Colonic mucosa (tissue), 4 donors: Measurements from ENCODE around the gene HGS. TPM values are rescaled to one million over a fixed set of nuclear protein-coding genes. Genes with fewer than 3 reads are reported as not detected.
A peak's percentile ranks its signal among the peaks of the same experiment; 100 is the strongest.

Experiments
- DNase-seq: peaks from one replicate; pipeline ENCODE4 v3.0.0-alpha.2; 2020
- H3K27ac ChIP-seq: fragments of 200-600 bp; one replicate; pipeline ENCODE4 v1.8.0; 2021
- H3K27me3 ChIP-seq: fragments of 200-600 bp; one replicate; pipeline ENCODE4 v1.8.0; 2021
- H3K36me3 ChIP-seq: fragments of 200-600 bp; one replicate; pipeline ENCODE4 v1.8.0; 2021
- H3K4me1 ChIP-seq: fragments of 200-600 bp; one replicate; pipeline ENCODE4 v1.8.0; 2021; ENCODE audit warnings: mild to moderate bottlenecking
- H3K4me3 ChIP-seq: fragments of 200-600 bp; one replicate; pipeline ENCODE4 v1.8.0; 2021
- H3K9ac ChIP-seq, 2 donors: one replicate each; pipeline ENCODE4 v1.7.0; 2013; ENCODE audit warnings: control low read depth in 2 of 2, low read depth in 2 of 2, low read length in 2 of 2
- H3K9me3 ChIP-seq: fragments of 200-600 bp; one replicate; pipeline ENCODE4 v1.8.0; 2021
- CTCF ChIP-seq: fragments of 200-600 bp; IDR thresholded peaks from one replicate; pipeline ENCODE4 v1.8.0; 2022; ENCODE audit warnings: antibody characterized with exemption, mild to moderate bottlenecking
- intact Hi-C: fragments of 100-400 bp; cut with DNase I; formaldehyde crosslinking; loops from one replicate; pipeline ENCODE4 v1.14.1; 2022
- total RNA-seq, 2 donors: library from RNA; stranded (reverse); fragmentation: NEBNext Ultra II Directional in 1 of 2; extraction: Animal tissue kit (Norgen Biotek cat#: 25700) in 1 of 2; gene quantifications; one replicate each; pipeline ENCODE4 v1.2.1, GENCODE V29; 2021
- donor health status: healthy.
- donor health status: DM: no; HTN: no; CAD: no.
- donor health status: DM: no; HTN: no; CAD: no.

Gene HGS, protein sequence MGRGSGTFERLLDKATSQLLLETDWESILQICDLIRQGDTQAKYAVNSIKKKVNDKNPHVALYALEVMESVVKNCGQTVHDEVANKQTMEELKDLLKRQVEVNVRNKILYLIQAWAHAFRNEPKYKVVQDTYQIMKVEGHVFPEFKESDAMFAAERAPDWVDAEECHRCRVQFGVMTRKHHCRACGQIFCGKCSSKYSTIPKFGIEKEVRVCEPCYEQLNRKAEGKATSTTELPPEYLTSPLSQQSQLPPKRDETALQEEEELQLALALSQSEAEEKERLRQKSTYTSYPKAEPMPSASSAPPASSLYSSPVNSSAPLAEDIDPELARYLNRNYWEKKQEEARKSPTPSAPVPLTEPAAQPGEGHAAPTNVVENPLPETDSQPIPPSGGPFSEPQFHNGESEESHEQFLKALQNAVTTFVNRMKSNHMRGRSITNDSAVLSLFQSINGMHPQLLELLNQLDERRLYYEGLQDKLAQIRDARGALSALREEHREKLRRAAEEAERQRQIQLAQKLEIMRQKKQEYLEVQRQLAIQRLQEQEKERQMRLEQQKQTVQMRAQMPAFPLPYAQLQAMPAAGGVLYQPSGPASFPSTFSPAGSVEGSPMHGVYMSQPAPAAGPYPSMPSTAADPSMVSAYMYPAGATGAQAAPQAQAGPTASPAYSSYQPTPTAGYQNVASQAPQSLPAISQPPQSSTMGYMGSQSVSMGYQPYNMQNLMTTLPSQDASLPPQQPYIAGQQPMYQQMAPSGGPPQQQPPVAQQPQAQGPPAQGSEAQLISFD
- 100 to 1,000 TPM in 1 of 2 donors, 10 to 100 TPM in 1; 75.2 to 131 TPM for total RNA-seq

- Histone ChIP-seq H3K4me1 (peaks cover 8% of the 10 kb centered on the region), H3K36me3 (peaks cover 16% of the 10 kb centered on the region), H3K27me3 (no peaks in the 10 kb centered on the region), H3K9me3 (no peaks in the 10 kb centered on the region), H3K9ac (peak within 1 kb of the TSS; percentile 94 to 98), H3K4me3 (peak within 1 kb of the TSS; percentile 99), H3K27ac (peak within 1 kb of the TSS; percentile 71)
- intact Hi-C loops = no loop called here
- TF ChIP-seq CTCF = no peak
- peak; percentile 98 for DNase-seq
Measured at GRCh38 chr17:81683584-81684441, at the start of gene HGS, which contains the start of gene ARL16. Gene HGS (plus strand): TSS chr17:81684011. CDS start chr17:81684067, 56 bp downstream. Gene ARL16 (minus strand): TSS chr17:81683797. CDS start chr17:81683753, 44 bp downstream.

DNA sequence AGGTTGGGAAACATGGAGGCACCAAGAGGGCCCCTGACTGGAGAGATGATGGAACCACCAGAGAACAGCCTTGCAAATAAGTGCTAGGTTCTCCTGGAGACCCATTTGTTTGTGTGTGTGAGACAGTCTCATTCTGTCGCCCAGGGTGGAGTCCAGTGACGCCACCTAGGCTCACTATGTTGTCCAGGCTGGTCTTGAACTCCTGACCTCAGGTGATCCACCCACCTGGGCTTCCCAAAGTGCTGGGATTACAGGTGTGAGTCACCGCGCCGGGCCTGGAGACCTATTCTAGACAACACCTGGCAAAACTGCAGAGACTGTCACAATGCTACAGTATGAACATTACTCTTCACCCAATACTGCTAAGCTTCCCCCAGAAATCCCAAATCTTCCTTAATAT is 48.4 kb upstream of the HGS start:
- peak overlapping the region in 1 of 2 donors; percentile 35 for H3K9ac ChIP-seq
- intact Hi-C loops = no loop called here
- no peak for DNase-seq

DNA sequence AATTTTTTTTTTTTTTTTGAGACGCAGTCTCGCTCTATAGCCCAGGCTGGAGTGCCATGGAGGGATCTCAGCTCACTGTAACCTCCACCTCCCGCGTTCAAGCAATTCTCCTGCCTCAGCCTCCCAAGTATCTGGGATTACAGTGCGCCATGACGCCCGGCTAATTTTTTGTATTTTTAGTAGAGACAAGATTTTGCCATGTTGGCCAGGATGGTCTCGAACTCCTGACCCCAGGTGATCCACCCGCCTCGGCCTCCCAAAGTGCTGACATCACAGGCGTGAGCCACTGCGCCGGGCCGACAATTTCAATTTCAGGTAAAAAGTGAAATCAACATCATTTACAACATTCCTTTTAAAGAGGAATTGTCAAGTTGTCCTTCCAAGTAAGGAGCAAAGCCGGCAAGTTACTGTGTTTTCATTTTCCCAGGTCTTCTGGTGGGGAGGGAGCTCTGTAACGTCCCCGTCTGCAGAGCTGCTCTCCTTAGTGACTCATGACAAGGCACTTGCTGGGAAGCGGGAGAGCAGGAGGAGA is 47.8 kb upstream of the HGS start:
- peak overlapping the region; percentile 64 for H3K4me3 ChIP-seq
- H3K27me3 ChIP-seq = no peaks in the 10 kb centered on the region
- no peak for TF ChIP-seq CTCF
- no peaks in the 10 kb centered on the region for H3K9me3 ChIP-seq
- peaks cover 13% of the 10 kb centered on the region for H3K4me1 ChIP-seq
- no peak for DNase-seq
- peak overlapping the region; percentile 79 for H3K27ac ChIP-seq
- H3K9ac ChIP-seq = peak overlapping the region; percentile 85 to 96
- intact Hi-C loops = no loop called here
- no peaks in the 10 kb centered on the region for H3K36me3 ChIP-seq

More for the DNA sequence above, 48.4 kb upstream of the HGS start:
- no peak for TF ChIP-seq CTCF
- Histone ChIP-seq H3K27ac (no peak overlapping the region), H3K4me1 (peaks cover 13% of the 10 kb centered on the region), H3K27me3 (no peaks in the 10 kb centered on the region), H3K9me3 (no peaks in the 10 kb centered on the region), H3K4me3 (peak overlapping the region; percentile 64), H3K36me3 (no peaks in the 10 kb centered on the region)

DNA sequence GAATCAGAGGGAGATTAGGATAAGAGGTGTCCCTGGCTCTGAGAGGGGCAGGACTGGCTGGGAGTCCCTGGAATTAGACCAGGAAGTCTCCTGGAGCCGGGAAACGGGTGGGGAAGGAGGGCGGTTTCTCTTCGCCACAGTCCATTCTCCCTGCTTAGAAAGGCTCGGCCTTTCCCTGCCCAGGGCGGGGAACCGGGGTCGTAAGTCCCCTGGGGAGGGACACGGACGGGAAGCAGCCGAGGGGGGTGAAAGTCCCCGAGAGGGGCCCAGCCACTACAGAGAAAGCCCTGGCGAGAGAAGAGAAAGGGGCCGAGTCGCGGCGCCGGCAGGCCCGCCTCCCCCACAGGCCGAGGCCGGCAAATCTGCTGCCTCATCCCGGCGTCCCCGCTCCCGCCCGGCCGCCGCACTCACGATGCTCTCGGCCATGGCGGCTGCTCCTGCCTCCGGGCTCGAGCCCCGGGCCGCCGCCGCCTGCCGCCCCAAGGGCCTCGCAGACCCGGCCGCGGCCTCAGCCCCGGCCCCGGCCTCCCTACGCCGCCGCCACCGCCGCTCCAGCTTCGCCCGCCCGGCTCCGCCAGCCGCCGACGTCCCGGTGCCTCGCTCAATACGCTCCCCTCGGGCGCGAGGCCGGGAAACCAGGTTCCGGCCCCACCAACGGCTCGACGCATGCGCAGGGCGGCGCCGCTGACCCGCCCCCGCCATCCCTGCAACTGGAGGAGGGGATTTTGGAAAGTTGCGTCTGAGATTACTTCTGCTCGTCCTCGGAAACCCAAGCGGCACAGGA is 47.1 kb upstream of the HGS start, which contains the start of the genes NPLOC4 and TSPAN10:
Gene NPLOC4, minus strand, starts transcription at position 608 of the 784 bp plus-strand sequence. Its CDS starts 182 bp downstream, at position 426.
Gene TSPAN10, plus strand, starts transcription at position 692 of the 784 bp plus-strand sequence. CDS start 5,217 bp downstream, outside the sequence.
- Histone ChIP-seq H3K9me3 (no peaks in the 10 kb centered on the region), H3K27ac (peak within 1 kb of the TSS; percentile 79), H3K9ac (peak within 1 kb of the TSS; percentile 85 to 96), H3K27me3 (no peaks in the 10 kb centered on the region), H3K36me3 (no peaks in the 10 kb centered on the region), H3K4me1 (peaks cover 13% of the 10 kb centered on the region), H3K4me3 (peak within 1 kb of the TSS; percentile 64)
- intact Hi-C loops = no loop called here
- peak; percentile 85 for DNase-seq
- no peak for TF ChIP-seq CTCF
